ENCODE data around the gene DSTYK.
"Not testable (repeated sequence)": the region's sequence is repeated elsewhere in the genome, so short reads cannot be mapped to it uniquely, and the experiment has no call there.

DSTYK gene

DNA sequence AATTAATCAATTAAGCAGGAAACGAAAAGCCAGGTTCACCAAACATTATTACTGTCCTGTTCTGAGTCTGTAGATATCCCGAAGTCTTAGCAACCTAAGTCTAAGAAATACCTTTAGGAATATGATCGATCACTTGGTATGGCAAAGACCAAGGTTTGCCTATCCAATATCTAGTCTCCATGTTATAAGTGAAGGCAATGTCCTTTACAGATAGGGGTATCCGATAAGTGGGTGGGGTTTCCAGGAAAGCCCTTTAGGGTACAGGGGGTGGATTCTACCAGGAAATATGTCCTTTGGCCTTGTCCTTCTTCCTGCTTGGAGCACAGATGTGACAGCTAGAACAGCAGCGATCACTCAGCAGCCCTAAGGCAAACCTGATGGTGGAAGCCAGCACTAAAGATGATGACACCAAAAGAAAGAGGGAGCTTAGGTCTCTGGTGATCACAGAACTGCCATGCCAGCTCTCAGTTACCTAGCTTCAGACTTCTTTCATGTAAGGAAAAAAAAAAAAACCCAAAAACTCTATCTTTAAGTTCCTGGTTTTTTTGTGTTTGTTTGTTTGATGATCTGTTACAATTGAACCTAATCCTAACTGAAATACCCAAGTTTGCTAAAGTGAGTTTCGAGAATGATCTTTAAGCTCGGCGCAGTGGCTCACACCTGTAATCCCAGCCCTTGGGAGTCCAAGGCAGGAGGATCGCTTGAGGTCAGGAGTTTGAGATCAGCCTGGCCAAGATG, 40.8 kb downstream of the DSTYK start:
- in situ Hi-C loops (cut with HindIII; ENCODE audit: low pct_unique_long_range_greater_than_20kb, low sequenced_read_pairs) = no loop called here
- no peak for DNase-seq (ENCODE audit: low read depth in 1 of 2, low spot score in 1 of 2)
- TF ChIP-seq JUND (IDR thresholded peaks at IDR 0.05; ENCODE audit: low read depth) = no peak

DNA sequence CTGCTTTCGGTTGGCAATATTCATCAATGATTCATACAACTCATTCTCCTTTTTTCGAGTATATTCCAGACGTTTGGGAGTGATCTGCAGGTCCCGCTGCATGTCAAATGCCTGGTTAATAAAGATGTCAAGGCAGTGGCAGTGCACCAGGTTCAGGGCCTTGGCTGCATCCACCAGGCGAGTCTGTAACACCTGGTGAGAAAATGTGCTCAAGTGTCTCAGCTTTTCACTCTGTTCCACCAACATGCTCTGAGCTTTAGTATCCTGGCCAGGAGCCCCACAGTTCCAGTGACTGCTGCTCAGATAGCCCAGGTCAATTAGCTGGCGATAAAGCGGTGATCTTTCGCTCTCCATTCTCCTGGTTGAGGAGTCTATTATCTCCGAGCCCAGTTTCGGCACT, 42.3 kb downstream of the DSTYK start:
- in situ Hi-C loops (cut with HindIII; ENCODE audit: low pct_unique_long_range_greater_than_20kb, low sequenced_read_pairs) = no loop called here
- no peak for DNase-seq (ENCODE audit: low read depth in 1 of 2, low spot score in 1 of 2)

GRCh38 chr1:205168291-205168690, 43.2 kb downstream of the DSTYK start:
- DNase-seq (ENCODE audit: low read depth in 1 of 2, low spot score in 1 of 2) = no peak
- no peak for TF ChIP-seq JUND (IDR thresholded peaks at IDR 0.05; ENCODE audit: low read depth)
- in situ Hi-C loops (cut with HindIII; ENCODE audit: low pct_unique_long_range_greater_than_20kb, low sequenced_read_pairs) = no loop called here

More for the DNA sequence above, 42.3 kb downstream of the DSTYK start:
- no peak for TF ChIP-seq JUND (IDR thresholded peaks at IDR 0.05; ENCODE audit: low read depth)

GRCh38 chr1:205162301-205162700, 49.2 kb downstream of the DSTYK start:
- no peak for TF ChIP-seq JUND (IDR thresholded peaks at IDR 0.05; ENCODE audit: low read depth)
- in situ Hi-C loops (cut with HindIII; ENCODE audit: low pct_unique_long_range_greater_than_20kb, low sequenced_read_pairs) = no loop called here

DNA sequence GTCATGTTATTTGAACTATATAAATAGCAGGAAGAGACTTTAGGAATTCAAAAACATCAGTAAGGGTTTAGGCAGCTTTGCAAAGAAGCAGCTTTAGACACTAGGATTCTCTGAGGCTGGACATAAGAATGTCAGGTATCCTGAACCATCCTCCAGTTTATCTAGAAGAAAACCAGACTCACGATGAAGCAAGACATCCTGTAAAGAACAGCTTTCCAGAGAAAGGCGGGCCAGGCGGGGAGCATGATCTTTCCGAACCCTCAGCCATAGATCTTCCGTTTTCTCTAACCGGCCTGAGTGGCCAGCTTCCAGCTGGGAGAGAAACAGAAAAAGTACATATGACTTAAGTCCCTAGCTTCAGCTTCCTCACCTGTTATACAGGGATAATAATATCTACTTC, 50.4 kb downstream of the DSTYK start:
- no peak for TF ChIP-seq JUND (IDR thresholded peaks at IDR 0.05; ENCODE audit: low read depth)
- DNase-seq (ENCODE audit: low read depth in 1 of 2, low spot score in 1 of 2) = no peak
- in situ Hi-C loops (cut with HindIII; ENCODE audit: low pct_unique_long_range_greater_than_20kb, low sequenced_read_pairs) = no loop called here

More at GRCh38 chr1:205162301-205162700, 49.2 kb downstream of the DSTYK start:
- DNase-seq (ENCODE audit: low read depth in 1 of 2, low spot score in 1 of 2) = no peak

DNA sequence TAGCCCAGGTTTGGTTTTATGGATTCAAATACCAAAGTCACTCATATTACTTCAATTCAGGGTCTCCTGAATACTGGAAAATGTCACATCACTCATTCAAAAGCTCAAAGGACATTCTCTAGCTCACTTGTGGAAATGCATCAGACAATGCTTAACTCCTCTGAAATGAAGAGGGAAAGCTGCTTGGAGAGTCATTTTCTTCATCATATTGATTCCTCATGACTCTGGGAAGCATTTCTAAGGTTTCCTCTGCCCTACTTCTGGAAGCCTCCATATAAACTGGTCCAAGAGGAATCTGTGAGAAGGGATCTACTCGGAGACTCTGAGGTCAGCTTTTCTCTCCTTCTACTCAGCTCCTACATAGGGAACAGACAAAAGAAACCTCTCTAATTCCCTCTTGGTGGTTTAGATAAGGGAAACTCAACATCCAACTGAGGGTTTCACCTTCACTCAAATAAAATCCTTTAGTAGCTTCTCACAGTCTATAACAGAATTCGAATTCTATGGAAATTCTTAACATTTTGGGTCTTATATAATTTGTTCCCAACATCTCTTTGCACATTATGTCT, 53.4 kb downstream of the DSTYK start:
- TF ChIP-seq JUND (IDR thresholded peaks at IDR 0.05; ENCODE audit: low read depth) = no peak
- in situ Hi-C loops (cut with HindIII; ENCODE audit: low pct_unique_long_range_greater_than_20kb, low sequenced_read_pairs) = no loop called here
- no peak for DNase-seq (ENCODE audit: low read depth in 1 of 2, low spot score in 1 of 2)

DNA sequence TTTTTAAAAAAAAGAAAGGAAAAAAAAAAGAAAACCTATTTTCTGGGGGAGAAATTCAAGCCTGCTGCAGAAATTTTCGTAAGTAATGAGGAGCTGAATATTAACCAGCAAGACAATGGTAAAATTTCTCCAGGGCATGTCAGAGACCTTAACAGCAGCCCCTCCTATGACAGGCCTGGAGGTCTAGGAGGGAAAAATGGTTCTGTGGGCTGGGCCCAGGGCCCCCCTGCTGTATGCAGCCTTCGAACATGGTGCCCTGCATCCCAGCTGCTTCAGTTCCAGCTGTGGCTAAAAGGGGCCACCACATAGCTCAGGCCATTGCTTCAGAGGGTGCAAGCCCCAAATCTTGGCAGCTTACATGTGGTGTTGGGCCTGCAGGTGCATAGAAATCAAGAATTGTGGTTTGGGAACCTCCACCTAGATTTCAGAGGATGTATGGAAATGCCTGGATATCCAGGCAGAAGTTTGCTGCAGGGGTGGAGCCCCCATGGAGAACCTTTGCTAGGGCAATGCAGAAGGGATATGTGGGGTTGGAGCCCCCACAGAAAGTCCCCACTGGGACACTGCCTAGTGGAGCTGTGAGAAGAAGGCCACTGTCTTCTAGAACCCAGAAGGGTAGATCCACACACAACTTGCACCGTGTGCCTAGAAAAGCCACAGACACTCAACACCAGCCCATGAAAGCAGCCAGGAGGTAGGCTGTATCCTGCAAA, 55.7 kb downstream of the DSTYK start:
- in situ Hi-C loops (cut with HindIII; ENCODE audit: low pct_unique_long_range_greater_than_20kb, low sequenced_read_pairs); DNase-seq (ENCODE audit: low read depth in 1 of 2, low spot score in 1 of 2): not testable (repeated sequence)

- in situ Hi-C loops (cut with HindIII; ENCODE audit: low pct_unique_long_range_greater_than_20kb, low sequenced_read_pairs) = no loop called here
- no peak for DNase-seq (ENCODE audit: low read depth in 1 of 2, low spot score in 1 of 2)
- no peak for TF ChIP-seq JUND (IDR thresholded peaks at IDR 0.05; ENCODE audit: low read depth)
Observed at GRCh38 chr1:205152505-205152904, 59.0 kb downstream of the DSTYK start.

GRCh38 chr1:205150651-205151428, 60.7 kb downstream of the DSTYK start:
- no peak for TF ChIP-seq JUND (IDR thresholded peaks at IDR 0.05; ENCODE audit: low read depth)
- no peak for DNase-seq (ENCODE audit: low read depth in 1 of 2, low spot score in 1 of 2)
- in situ Hi-C loops (cut with HindIII; ENCODE audit: low pct_unique_long_range_greater_than_20kb, low sequenced_read_pairs) = no loop called here

DNA sequence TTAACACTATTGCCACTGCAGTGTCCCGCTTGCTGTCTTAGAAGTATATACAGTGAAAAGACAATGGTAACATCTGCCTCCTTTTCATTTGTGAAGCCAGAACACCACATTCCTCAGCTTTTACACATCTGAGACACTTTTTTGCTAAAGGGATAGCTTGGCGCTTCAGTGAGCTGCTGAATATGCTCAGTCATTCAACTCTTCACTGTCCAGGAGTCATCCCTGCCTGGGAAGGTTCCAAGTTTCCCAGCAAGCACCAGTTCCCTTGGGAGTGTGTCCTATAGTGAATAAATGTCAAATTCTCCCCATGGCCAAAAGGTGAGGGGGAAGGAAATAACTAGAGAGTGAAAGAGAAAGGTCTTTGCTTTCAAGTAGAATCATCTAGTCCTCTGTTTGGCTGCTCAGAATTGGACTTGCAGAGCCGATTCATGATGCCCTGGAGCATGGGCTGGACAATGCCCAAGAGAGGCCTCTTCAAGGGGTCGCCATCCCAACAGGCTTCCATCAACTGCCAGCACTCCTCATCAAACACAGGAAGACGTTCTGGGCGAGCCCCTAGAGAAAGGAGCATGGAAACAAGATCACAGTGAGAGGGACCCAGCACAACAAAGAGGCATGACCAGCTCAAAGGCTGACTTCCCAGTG, 64.2 kb downstream of the DSTYK start:
- in situ Hi-C loops (cut with HindIII; ENCODE audit: low pct_unique_long_range_greater_than_20kb, low sequenced_read_pairs) = no loop called here
- DNase-seq (ENCODE audit: low read depth in 1 of 2, low spot score in 1 of 2) = no peak
- no peak for TF ChIP-seq JUND (IDR thresholded peaks at IDR 0.05; ENCODE audit: low read depth)

DNA sequence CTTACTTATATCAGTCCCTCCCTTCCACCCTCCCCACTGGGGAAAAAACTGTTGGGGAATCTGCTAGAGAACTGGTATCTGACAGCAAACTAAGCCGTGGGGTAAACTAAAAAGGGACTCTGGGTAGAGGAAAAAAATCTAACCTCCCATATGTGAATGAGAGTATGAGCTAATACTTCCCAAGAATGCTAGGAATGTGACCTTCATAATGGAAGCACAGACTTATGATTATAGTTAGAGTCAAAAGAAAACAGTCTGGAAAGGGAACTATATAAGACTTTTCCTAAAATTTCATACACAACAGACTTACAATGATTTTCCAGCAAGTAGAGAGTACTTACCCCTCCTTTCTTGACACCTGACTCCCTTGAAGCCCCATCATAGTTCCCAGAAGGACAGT, 66.8 kb downstream of the DSTYK start:
- TF ChIP-seq JUND (IDR thresholded peaks at IDR 0.05; ENCODE audit: low read depth) = no peak
- in situ Hi-C loops (cut with HindIII; ENCODE audit: low pct_unique_long_range_greater_than_20kb, low sequenced_read_pairs) = no loop called here
- DNase-seq (ENCODE audit: low read depth in 1 of 2, low spot score in 1 of 2) = peak; percentile 14 to 26

DNA sequence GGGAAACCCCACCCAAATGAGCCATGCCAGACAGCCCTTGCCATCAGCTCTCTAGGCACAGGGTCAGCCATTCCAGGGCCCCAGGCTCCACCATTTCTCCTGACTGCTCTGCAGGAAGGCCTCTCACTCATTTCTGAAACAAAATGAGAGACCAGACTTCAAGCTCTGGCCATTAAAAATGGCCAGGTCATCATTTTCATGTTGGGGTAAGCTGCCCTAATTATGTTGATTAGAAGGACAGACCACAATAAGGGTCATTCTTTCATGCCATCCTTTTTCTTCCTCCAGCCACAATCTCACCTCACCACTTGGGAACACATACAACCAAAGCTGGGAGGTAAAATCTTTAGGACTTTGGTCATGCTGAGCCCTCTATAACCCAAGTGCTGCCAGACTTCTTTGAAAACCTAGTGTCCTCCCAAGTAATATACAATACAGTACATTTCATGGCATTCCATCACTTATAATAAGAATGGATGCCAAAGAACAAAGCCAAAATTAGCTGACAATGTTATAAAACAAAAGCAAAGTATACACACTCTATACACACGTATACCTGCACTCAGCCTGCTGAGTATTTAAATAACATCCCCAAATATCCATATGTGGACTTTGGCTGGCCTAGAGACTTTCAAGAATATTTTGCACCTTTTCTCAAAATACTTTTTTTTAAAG, 67.3 kb downstream of the DSTYK start:
- no peak for TF ChIP-seq JUND (IDR thresholded peaks at IDR 0.05; ENCODE audit: low read depth)
- in situ Hi-C loops (cut with HindIII; ENCODE audit: low pct_unique_long_range_greater_than_20kb, low sequenced_read_pairs) = no loop called here

More for the DNA sequence above, 67.3 kb downstream of the DSTYK start:
- no peak for DNase-seq (ENCODE audit: low read depth in 1 of 2, low spot score in 1 of 2)

Data from T47D (cell line).